Ovary (tissue), 9 donors: ENCODE data around the gene SLC10A1. TPM values are rescaled to one million over a fixed set of nuclear protein-coding genes. Genes with fewer than 3 reads are reported as not detected.
"Not testable (repeated sequence)": the region's sequence is repeated elsewhere in the genome, so short reads cannot be mapped to it uniquely, and the experiment has no call there.

ENCODE experiments used
- DNase-seq, 5 donors: peaks; one replicate each; pipeline ENCODE4 v3.0.0-alpha.2; 2019 to 2020
- H3K27ac ChIP-seq, 2 donors: fragments of 200-600 bp; one replicate each; pipeline versions ENCODE4 v1.5.1 to v1.8.0; 2019 to 2022
- H3K27me3 ChIP-seq: fragments of 200-600 bp; one replicate; pipeline ENCODE4 v1.8.0; 2022
- H3K36me3 ChIP-seq: fragments of 200-600 bp; sonication (generic); one replicate; pipeline ENCODE4 v1.5.1; 2019
- H3K4me1 ChIP-seq: one replicate; pipeline ENCODE4 v1.8.1; 2013; ENCODE audit warnings: mild to moderate bottlenecking, moderate library complexity; ENCODE audit not compliant: insufficient read depth
- H3K4me3 ChIP-seq: fragments of 200-600 bp; sonication (generic); one replicate; pipeline ENCODE4 v1.5.1; 2017
- H3K9me3 ChIP-seq, 2 donors: fragments of 200-600 bp in 1 of 2; sonication (generic) in 1 of 2; one replicate each; pipeline versions ENCODE4 v1.5.1 to v1.8.1; 2013 to 2019; ENCODE audit warnings: mild to moderate bottlenecking in 1 of 2, moderate library complexity in 1 of 2
- CTCF ChIP-seq, 3 donors: fragments of 450-650 bp in 2 of 3; fragments of 200-600 bp in 1 of 3; IDR thresholded peaks; one replicate each; pipeline versions ENCODE4 v1.5.1 to v1.8.0; 2016 to 2022; ENCODE audit warnings: antibody characterized with exemption in 3 of 3, mild to moderate bottlenecking in 1 of 3
- EP300 ChIP-seq: sonication (generic); formaldehyde crosslinking; IDR thresholded peaks from one replicate; pipeline ENCODE4 v1.6.1; 2017; ENCODE audit warnings: antibody characterized with exemption
- POLR2A ChIP-seq: fragments of 450-650 bp; IDR thresholded peaks from one replicate; pipeline ENCODE4 v1.6.1; 2017; ENCODE audit warnings: antibody characterized with exemption, mild to moderate bottlenecking, moderate library complexity
- WGBS, 3 donors: extraction: QIAGEN DNeasy Blood & Tissue Kit in 1 of 3; methylation state at CpG; one replicate each; pipeline versions ENCODE4 v1.1.5 to v1.1.7; 2013 to 2017; 5-methylcytosine and 5-hydroxymethylcytosine counted together
- intact Hi-C, 4 donors: fragments of 100-400 bp; cut with DNase I; formaldehyde crosslinking; loops; one replicate each; pipeline versions ENCODE4 v1.11.0 to v1.15.1; 2022 to 2023
- polyA plus RNA-seq, 2 donors: library from polyadenylated mRNA; stranded (reverse); fragments of 200-250 nt in 1 of 2; fragments of 350-450 nt in 1 of 2; fragmentation: Illumina TruSeq in 1 of 2; extraction: RNeasy Lipid Tissue Mini Kit (QIAGEN cat#74804) in 1 of 2; gene quantifications; one replicate each; pipeline ENCODE4 v1.2.3, GENCODE V29; 2013 to 2014
- total RNA-seq, 7 donors: library from RNA; depleted of rRNA in 2 of 7; stranded (reverse); fragments of >200 nt in 2 of 7; fragmentation: NEBNext Ultra II Directional in 3 of 7; extraction: Animal tissue kit (Norgen Biotek cat#: 25700) in 3 of 7; gene quantifications; one replicate each; pipeline versions ENCODE4 v1.1.0 to v1.2.4, GENCODE V29; 2016 to 2023
- donor health status: DM: no; HTN: no; CAD: no; lungs with moderate emphysema.
- donor health status: DM: no; HTN: no; CAD: no.
- donor health status: Bipolar disorder and iron deficiency.
- donor health status: DM: yes; HTN: yes; CAD: no.
- donor health status: DM: no; HTN: no; CAD: no.
- donor health status: DM: yes; HTN: yes; CAD: no.

Gene SLC10A1
- total and polyA plus RNA-seq, 9 donors = not detected

GRCh38 chr14:69814397-69814796 is 17.4 kb upstream of the SLC10A1 start:
- intact Hi-C loops = no loop called here
- H3K27me3 ChIP-seq = no peaks in the 10 kb centered on the region
- no peaks in the 10 kb centered on the region for H3K9me3 ChIP-seq
- no peaks in the 10 kb centered on the region for H3K36me3 ChIP-seq
- TF ChIP-seq EP300 = no peak
- no peak for TF ChIP-seq POLR2A
- H3K4me1 ChIP-seq = no peaks in the 10 kb centered on the region
- DNase-seq = no peak
- 29 to 33% (median 30%) methylated on average over 3 of the region's 3 CpGs for WGBS, 3 donors
- no peak overlapping the region for H3K4me3 ChIP-seq
- H3K27ac ChIP-seq = no peak overlapping the region

- H3K36me3 ChIP-seq, DNase-seq, intact Hi-C loops, H3K9me3 ChIP-seq, H3K27me3 ChIP-seq, H3K27ac ChIP-seq, H3K4me3 ChIP-seq, H3K4me1 ChIP-seq: not testable (repeated sequence)
- WGBS, 3 donors = 74 to 87% (median 84%) methylated on average over 6 of the region's 6 CpGs
Measured at GRCh38 chr14:69813346-69813745, 16.3 kb upstream of the SLC10A1 start.

- WGBS, 3 donors = 74 to 81% (median 79%) methylated on average over 9 of the region's 9 CpGs
- intact Hi-C loops = no loop called here
- Histone ChIP-seq H3K36me3 (no peaks in the 10 kb centered on the region), H3K9me3 (no peaks in the 10 kb centered on the region), H3K27me3 (no peaks in the 10 kb centered on the region), H3K4me3 (no peak overlapping the region), H3K27ac (no peak overlapping the region), H3K4me1 (no peaks in the 10 kb centered on the region)
- TF ChIP-seq EP300 = no peak
- TF ChIP-seq CTCF (IDR thresholded peaks at IDR 0.05) = no peak
- no peak for TF ChIP-seq POLR2A
- DNase-seq = no peak
Measured at GRCh38 chr14:69812711-69813110, 15.7 kb upstream of the SLC10A1 start.

GRCh38 chr14:69811868-69812252 is 14.8 kb upstream of the SLC10A1 start:
- no peak for DNase-seq
- intact Hi-C loops = no loop called here
- no peak for TF ChIP-seq EP300
- TF ChIP-seq CTCF (IDR thresholded peaks at IDR 0.05) = no peak
- no peak for TF ChIP-seq POLR2A
- no peak overlapping the region for H3K27ac ChIP-seq
- H3K4me1 ChIP-seq = no peaks in the 10 kb centered on the region
- no peaks in the 10 kb centered on the region for H3K27me3 ChIP-seq
- no peak overlapping the region for H3K4me3 ChIP-seq
- 85 to 87% (median 87%) methylated on average over 10 of the region's 10 CpGs for WGBS, 3 donors
- no peaks in the 10 kb centered on the region for H3K9me3 ChIP-seq
- H3K36me3 ChIP-seq = no peaks in the 10 kb centered on the region

GRCh38 chr14:69811227-69811867 is 14.3 kb upstream of the SLC10A1 start:
- no peak for DNase-seq
- Histone ChIP-seq H3K27ac (no peak overlapping the region), H3K36me3 (no peaks in the 10 kb centered on the region), H3K4me1 (no peaks in the 10 kb centered on the region), H3K9me3 (no peaks in the 10 kb centered on the region), H3K4me3 (no peak overlapping the region), H3K27me3 (no peaks in the 10 kb centered on the region)
- WGBS, 3 donors = 62 to 65% (median 65%) methylated on average over 13 of the region's 13 CpGs
- intact Hi-C loops = no loop called here
- TF ChIP-seq POLR2A (no peak), EP300 (no peak), CTCF (IDR thresholded peaks at IDR 0.05) (no peak)
